GM12878 (cell line): Measurements from ENCODE around the gene NKD1. TPM values are rescaled to one million over a fixed set of nuclear protein-coding genes. Genes with fewer than 3 reads are reported as not detected.

ENCODE experiments used
- ATAC-seq: fragments of 200-7000 bp; cut with Tn5 transposase; 3 replicates; pipeline ENCODE4 v1.9.1; 2020; ENCODE audit warnings: mild to moderate bottlenecking, moderate library complexity
- BruUV-seq: library from RNA; stranded (reverse); fragments of 400-500 nt; replicated peaks from 2 replicates; lab custom pipeline; 2021; lab: Mats Ljungman, UMichigan
- CTCF ChIA-PET: fragments of 300-600 bp; sonication (Branson Sonifier 250); formaldehyde crosslinking; extraction: SDS; loops from one replicate; lab custom pipeline; 2021; ENCODE audit warnings: inconsistent platforms; lab: Yijun Ruan, JAX
- POLR2A ChIA-PET: fragments of 350-600 bp; formaldehyde crosslinking; extraction: SDS; loops from one replicate; lab custom pipeline; 2021; ENCODE audit warnings: inconsistent platforms; lab: Charles Lee
- RAD21 ChIA-PET: fragments of 300-600 bp; sonication (Branson Sonifier 250); formaldehyde crosslinking; loops from one replicate; lab custom pipeline; 2023; ENCODE audit warnings: antibody characterized with exemption; ENCODE audit not compliant: unreplicated experiment; lab: Charles Lee
- SMC1A ChIA-PET: fragments of 300-600 bp; sonication (Branson Sonifier 250); formaldehyde crosslinking; loops from one replicate; lab custom pipeline; 2023; ENCODE audit not compliant: unreplicated experiment, uncharacterized antibody; lab: Charles Lee
- DNase-seq: peaks from one replicate; pipeline ENCODE4 v3.0.0-alpha.2; 2011; ENCODE audit warnings: low read depth, low spot score
- FAIRE-seq: peaks from 3 replicates; lab custom pipeline; 2011; peaks lifted over from hg19 to GRCh38; lab: Jason Lieb, UNC
- H2AFZ ChIP-seq: 2 replicates; pipeline ENCODE4 v1.6.0; 2011; ENCODE audit warnings: low read depth, low read length, control low read depth; ENCODE audit not compliant: control insufficient read depth
- H3K27ac ChIP-seq: 2 replicates; pipeline ENCODE4 v1.5.1; 2011; ENCODE audit warnings: control low read depth; ENCODE audit not compliant: control insufficient read depth, insufficient read depth
- H3K27me3 ChIP-seq, 2 experiments: replicated peaks in 1 of 2; 2 replicates each; pipeline versions ENCODE4 v1.6.0 to v1.6.1; 2011; ENCODE audit warnings: low read length in 1 of 2; ENCODE audit not compliant: control insufficient read depth in 2 of 2, insufficient read depth in 2 of 2
- H3K36me3 ChIP-seq, 2 experiments: 2 replicates each; pipeline ENCODE4 v1.5.1; 2011; ENCODE audit warnings: low read length in 1 of 2; ENCODE audit not compliant: control insufficient read depth in 2 of 2, insufficient read depth in 2 of 2
- H3K4me1 ChIP-seq: 2 replicates; pipeline ENCODE4 v1.6.1; 2011; ENCODE audit warnings: mild to moderate bottlenecking, low read length, moderate library complexity, mixed read lengths; ENCODE audit not compliant: control insufficient read depth, insufficient read depth
- H3K4me2 ChIP-seq: 2 replicates; pipeline ENCODE4 v1.6.0; 2011; ENCODE audit warnings: control low read depth; ENCODE audit not compliant: control insufficient read depth, insufficient read depth
- H3K4me3 ChIP-seq: fragments of 200-600 bp; sonication (generic); 2 replicates; pipeline ENCODE4 v1.5.1; 2016
- H3K79me2 ChIP-seq: 2 replicates; pipeline ENCODE4 v1.6.0; 2011; ENCODE audit warnings: low read length; ENCODE audit not compliant: control insufficient read depth, insufficient read depth
- H3K9ac ChIP-seq: 2 replicates; pipeline ENCODE4 v1.8.0; 2011; ENCODE audit warnings: low read length, control low read depth, mixed read lengths; ENCODE audit not compliant: control insufficient read depth, insufficient read depth
- H3K9me3 ChIP-seq: replicated peaks from 3 replicates; pipeline ENCODE4 v1.5.1; 2011; ENCODE audit warnings: mild to moderate bottlenecking, low read length; ENCODE audit not compliant: control insufficient read depth, insufficient read depth
- H4K20me1 ChIP-seq: 2 replicates; pipeline ENCODE4 v1.6.0; 2011; ENCODE audit not compliant: control insufficient read depth, insufficient read depth
- EED ChIP-seq: sonication (generic); IDR thresholded peaks from 2 replicates; pipeline ENCODE4 v1.6.1; 2016; ENCODE audit warnings: antibody characterized with exemption, low read depth
- KLF5 ChIP-seq: fragments of 450-650 bp; IDR thresholded peaks from 2 replicates; pipeline ENCODE4 v1.6.1; 2014; ENCODE audit warnings: mild to moderate bottlenecking; ENCODE audit not compliant: partially characterized antibody
- MYB ChIP-seq: fragments of 150-350 bp; IDR thresholded peaks from 2 replicates; pipeline ENCODE4 v1.6.1; 2014; ENCODE audit warnings: mild to moderate bottlenecking, low read depth, low read length, borderline replicate concordance
- WGBS: methylation state at CpG from one replicate; pipeline ENCODE4 v1.1.6; 2016; ENCODE audit warnings: low lambda C conversion rate; ENCODE audit not compliant: insufficient replicate concordance, insufficient coverage; ENCODE audit errors: missing lambda C conversion rate; 5-methylcytosine and 5-hydroxymethylcytosine counted together
- in situ Hi-C: fragments of 300-500 bp; cut with MboI; formaldehyde crosslinking; loops from 9 replicates; pipeline ENCODE4 v1.14.3; 2018; ENCODE audit warnings: mixed read lengths
- intact Hi-C: fragments of 100-400 bp; cut with micrococcal nuclease; formaldehyde crosslinking; loops from one replicate; pipeline ENCODE4 v1.14.2; 2022; ENCODE audit not compliant: unreplicated experiment
- polyA plus RNA-seq, 11 experiments: library from polyadenylated mRNA; depleted of rRNA in 4 of 11; unstranded in 6 of 11; stranded (reverse) in 5 of 11; fragments of >200 nt; fragmentation: Nextera tagmentation in 4 of 11; fragmentation: Illumina TruSeq in 1 of 11; extraction: Ambion mirVana in 4 of 11; extraction: Trizol in 1 of 11; gene quantifications; 1 replicate in 1 of 11; 2 replicates in 10 of 11; pipeline versions ENCODE4 v1.2.1 to v1.2.3, GENCODE V29; 2011 to 2016; ENCODE audit warnings: inconsistent platforms in 2 of 11, missing spikeins in 2 of 11, low read depth in 1 of 11
- total RNA-seq, 4 experiments: library from RNA; depleted of rRNA in 3 of 4; stranded (reverse); fragments of >200 nt in 3 of 4; fragmentation: Illumina TruSeq in 1 of 4; extraction: Trizol in 1 of 4; gene quantifications; 2 replicates each; pipeline versions ENCODE4 v1.2.1 to v1.2.3, GENCODE V29; 2013 to 2021
- TF ChIP-seq, protein P1 (sequence below): fragments of 450-650 bp; IDR thresholded peaks from 2 replicates; pipeline ENCODE4 v1.6.1; 2017; ENCODE audit warnings: borderline replicate concordance

The NKD1 gene
- total and polyA plus RNA-seq, 10 of the 15 experiments (the other 5 are each of a cell fraction or from before 2014, with no cell fraction given), result under 0.01 to 0.49 (median 0.04) TPM; not detected in 2

GRCh38 chr16:50646345-50646744 is 98.1 kb downstream of the NKD1 start:
- H3K4me3 ChIP-seq, result no peak overlapping the region
- no peaks in the 10 kb centered on the region for H3K79me2 ChIP-seq
- no peak for TF ChIP-seq MYB
- no peak for TF ChIP-seq EED
- TF ChIP-seq, protein P1, sequence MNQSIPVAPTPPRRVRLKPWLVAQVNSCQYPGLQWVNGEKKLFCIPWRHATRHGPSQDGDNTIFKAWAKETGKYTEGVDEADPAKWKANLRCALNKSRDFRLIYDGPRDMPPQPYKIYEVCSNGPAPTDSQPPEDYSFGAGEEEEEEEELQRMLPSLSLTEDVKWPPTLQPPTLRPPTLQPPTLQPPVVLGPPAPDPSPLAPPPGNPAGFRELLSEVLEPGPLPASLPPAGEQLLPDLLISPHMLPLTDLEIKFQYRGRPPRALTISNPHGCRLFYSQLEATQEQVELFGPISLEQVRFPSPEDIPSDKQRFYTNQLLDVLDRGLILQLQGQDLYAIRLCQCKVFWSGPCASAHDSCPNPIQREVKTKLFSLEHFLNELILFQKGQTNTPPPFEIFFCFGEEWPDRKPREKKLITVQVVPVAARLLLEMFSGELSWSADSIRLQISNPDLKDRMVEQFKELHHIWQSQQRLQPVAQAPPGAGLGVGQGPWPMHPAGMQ, result no peak
- TF ChIP-seq KLF5, result no peak
- CTCF ChIA-PET, result interaction anchor here (0.7 kb wide), 1 partner anchor 19 kb away, joined by 3 read pairs; no protein-coding TSS in a partner anchor
- H4K20me1 ChIP-seq, result no peaks in the 10 kb centered on the region
- RAD21 ChIA-PET, result interaction anchor here (1.2 kb wide), 1 partner anchor 160 kb away, joined by 3 read pairs; no protein-coding TSS in a partner anchor
- no peaks in the 10 kb centered on the region for H3K4me1 ChIP-seq
- BruUV-seq, result no TSS peak
- H3K9me3 ChIP-seq, result no peaks in the 10 kb centered on the region
- no peak overlapping the region for H3K27ac ChIP-seq
- SMC1A ChIA-PET, result interaction anchor here (0.7 kb wide), 1 partner anchor 18 kb away, joined by 3 read pairs; no protein-coding TSS in a partner anchor
- H2AFZ ChIP-seq, result no peak overlapping the region
- H3K27me3 ChIP-seq, result no peaks in the 10 kb centered on the region; a peak in 2 of 4 replicates
- no peak overlapping the region for H3K9ac ChIP-seq
- in situ Hi-C loops (no loop called here), intact Hi-C loops (no loop called here)
- POLR2A ChIA-PET, result interaction anchor here (0.6 kb wide), 1 partner anchor 288 kb away, joined by 6 read pairs; no protein-coding TSS in a partner anchor
- FAIRE-seq (no peak), ATAC-seq (no peak; the same call in 2 of the 3 replicates), DNase-seq (no peak)
- no peaks in the 10 kb centered on the region for H3K36me3 ChIP-seq
- H3K4me2 ChIP-seq, result no peak overlapping the region
- 33% methylated on average over 8 of the region's 8 CpGs for WGBS
